ENCODE measurements around the gene WDR26. TPM values are rescaled to one million over a fixed set of nuclear protein-coding genes. Genes with fewer than 3 reads are reported as not detected.

Gene WDR26
- total RNA-seq, 1 donor: 57.7 TPM

DNA sequence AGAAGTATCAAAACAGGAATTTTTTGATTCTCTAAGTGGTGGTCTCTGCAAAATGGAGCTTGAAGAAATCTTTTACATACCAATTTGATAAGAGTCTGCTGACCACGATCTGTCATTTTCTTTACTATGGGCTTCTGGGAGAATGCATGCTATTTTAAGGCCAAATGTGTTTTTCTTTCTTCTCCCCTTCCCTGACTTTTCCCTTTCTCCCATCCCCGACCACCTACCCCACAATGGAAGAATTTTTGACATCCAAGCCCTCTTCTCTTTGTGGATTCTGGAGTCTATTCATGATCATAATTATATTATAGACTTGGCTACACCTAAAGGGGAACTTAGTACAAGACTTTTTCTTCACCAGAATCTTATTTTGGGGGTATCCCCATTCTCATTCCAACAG lies 46.7 kb downstream of the WDR26 start:
- no peak overlapping the region for H3K4me3 ChIP-seq (ENCODE audit: low read depth, low read length)
- DNase-seq (ENCODE audit: low read depth): no peak
- no peak for TF ChIP-seq CTCF (IDR thresholded peaks at IDR 0.05; ENCODE audit: insufficient read depth, low read length)

- TF ChIP-seq CTCF (IDR thresholded peaks at IDR 0.05; ENCODE audit: insufficient read depth, low read length): no peak
- no peak for DNase-seq (ENCODE audit: low read depth)
- H3K4me3 ChIP-seq (ENCODE audit: low read depth, low read length): no peak overlapping the region
Measured at GRCh38 chr1:224387302-224387912, 47.2 kb downstream of the WDR26 start.

DNA sequence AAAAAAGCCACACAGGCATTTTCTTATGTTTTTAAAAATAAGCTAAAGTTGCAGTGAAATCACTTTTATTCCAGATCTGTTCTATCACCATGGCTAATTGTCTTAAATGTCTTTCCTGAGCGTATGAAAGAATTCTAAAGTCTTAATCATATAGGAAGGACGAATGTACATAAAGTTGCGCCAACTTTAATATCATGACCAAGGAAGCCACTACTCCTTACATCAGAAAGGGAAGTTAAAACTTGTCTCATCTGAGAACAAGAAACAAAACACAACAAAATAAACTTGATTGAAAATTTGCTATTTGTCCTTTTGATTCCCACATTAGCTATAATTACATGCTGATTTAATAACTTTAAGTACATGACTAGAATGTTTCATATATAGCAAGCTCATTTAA lies 51.4 kb downstream of the WDR26 start:
- DNase-seq (ENCODE audit: low read depth): no peak
- TF ChIP-seq CTCF (IDR thresholded peaks at IDR 0.05; ENCODE audit: insufficient read depth, low read length): no peak
- H3K4me3 ChIP-seq (ENCODE audit: low read depth, low read length): no peak overlapping the region

- no peak for TF ChIP-seq CTCF (IDR thresholded peaks at IDR 0.05; ENCODE audit: insufficient read depth, low read length)
- H3K4me3 ChIP-seq (ENCODE audit: low read depth, low read length): no peak overlapping the region
- no peak for DNase-seq (ENCODE audit: low read depth)
Measured at GRCh38 chr1:224381880-224382548, 52.6 kb downstream of the WDR26 start.

DNA sequence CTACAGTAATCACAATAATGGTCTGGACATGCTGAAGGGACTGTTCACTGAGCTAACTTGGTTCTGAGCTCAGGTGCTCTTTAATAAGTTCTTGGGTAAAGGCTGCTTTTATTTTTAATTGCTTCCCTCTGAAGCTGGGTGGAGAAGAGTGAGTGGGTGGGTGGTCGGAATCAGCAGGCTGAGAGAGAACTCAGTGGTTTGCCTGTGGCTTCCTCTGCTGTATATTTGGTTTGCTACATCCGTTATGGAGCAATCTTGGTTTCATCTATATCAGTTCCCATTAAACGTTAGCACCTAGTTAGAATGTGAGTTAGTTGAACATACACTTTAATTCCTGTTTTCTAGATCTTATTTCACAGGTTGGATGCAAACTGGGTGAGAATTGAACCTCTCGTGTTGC lies 54.6 kb downstream of the WDR26 start:
- no peak for DNase-seq (ENCODE audit: low read depth)
- H3K4me3 ChIP-seq (ENCODE audit: low read depth, low read length): no peak overlapping the region
- no peak for TF ChIP-seq CTCF (IDR thresholded peaks at IDR 0.05; ENCODE audit: insufficient read depth, low read length)

DNA sequence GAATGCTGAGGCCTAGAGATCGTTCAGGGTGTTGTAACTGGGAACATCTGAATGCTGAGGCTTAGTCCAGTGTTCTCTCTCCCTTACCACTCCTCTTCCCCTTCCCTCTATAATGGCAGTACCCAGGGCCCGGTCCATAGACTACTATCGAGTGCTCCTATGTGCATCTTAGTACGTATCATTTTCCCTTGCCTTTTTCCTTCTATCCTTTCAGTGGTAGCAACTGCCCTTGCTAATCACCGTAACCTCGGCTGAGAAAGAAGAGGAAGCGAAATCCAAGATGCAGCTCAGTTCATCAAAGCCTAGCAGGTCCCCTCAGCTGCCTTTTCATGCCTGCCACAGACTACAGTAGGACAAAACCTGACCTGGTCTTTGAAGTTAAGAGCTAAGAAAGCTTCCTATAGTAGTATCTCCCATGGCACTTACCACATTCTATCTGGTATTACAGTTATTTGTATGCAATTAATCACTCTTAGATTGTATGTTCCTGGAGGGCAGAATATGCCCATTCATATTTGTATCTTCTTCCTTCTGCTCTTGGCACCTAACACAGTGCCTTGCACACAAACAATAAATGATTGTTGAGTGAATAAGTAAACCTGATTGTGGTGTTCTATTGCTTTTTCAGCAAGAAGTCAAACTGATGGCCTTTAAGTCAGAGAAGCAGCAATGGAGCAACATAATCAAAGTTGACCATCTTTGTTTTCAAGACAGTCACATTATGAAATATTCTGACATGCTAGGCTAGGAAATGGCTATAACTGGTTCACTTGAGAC lies 55.6 kb downstream of the WDR26 start:
- no peak overlapping the region for H3K4me3 ChIP-seq (ENCODE audit: low read depth, low read length)
- DNase-seq (ENCODE audit: low read depth): no peak
- no peak for TF ChIP-seq CTCF (IDR thresholded peaks at IDR 0.05; ENCODE audit: insufficient read depth, low read length)
